GM21786 (cell line): ENCODE measurements around the gene LPO.

Experiments used
- ATAC-seq: cut with Tn5 transposase; IDR thresholded peaks from one replicate; pipeline ENCODE4 v1.9.1; 2021; ENCODE audit not compliant: unreplicated experiment

LPO gene

GRCh38 chr17:58228679-58229078 is 9.7 kb upstream of the LPO start:
- no peak for ATAC-seq

GRCh38 chr17:58229384-58229783 is 9.0 kb upstream of the LPO start:
- no peak for ATAC-seq

GRCh38 chr17:58229881-58230280 is 8.5 kb upstream of the LPO start:
- ATAC-seq, result no peak

- ATAC-seq, result no peak
These were observed 6.7 kb upstream of the LPO start for GRCh38 chr17:58231641-58232040.

GRCh38 chr17:58232707-58233156 is 5.7 kb upstream of the LPO start:
- ATAC-seq, result peak; percentile 73

- ATAC-seq, result peak; percentile 67
These were observed 4.8 kb upstream of the LPO start for GRCh38 chr17:58233543-58233942.

- ATAC-seq, result no peak
These were observed 3.9 kb upstream of the LPO start for GRCh38 chr17:58234512-58234911.

- ATAC-seq, result no peak
These were observed 2.6 kb upstream of the LPO start for GRCh38 chr17:58235821-58236220.

GRCh38 chr17:58236394-58236793 is 2.0 kb upstream of the LPO start:
- ATAC-seq, result no peak

GRCh38 chr17:58239987-58240386 is 1.6 kb downstream of the LPO start:
- no peak for ATAC-seq

- ATAC-seq, result peak; percentile 58
These were observed 3.9 kb downstream of the LPO start for GRCh38 chr17:58242171-58242784.

GRCh38 chr17:58244963-58245362 is 6.6 kb downstream of the LPO start:
- ATAC-seq, result no peak

- ATAC-seq, result no peak
These were observed 7.2 kb downstream of the LPO start for GRCh38 chr17:58245428-58246103.

- no peak for ATAC-seq
These were observed 7.8 kb downstream of the LPO start for GRCh38 chr17:58246104-58246740.

GRCh38 chr17:58246781-58247180 is 8.4 kb downstream of the LPO start:
- ATAC-seq, result no peak

GRCh38 chr17:58247511-58248363 is 9.4 kb downstream of the LPO start:
- no peak for ATAC-seq

GRCh38 chr17:58248955-58249269 is 10.5 kb downstream of the LPO start:
- ATAC-seq, result no peak

- no peak for ATAC-seq
These were observed 11.1 kb downstream of the LPO start for GRCh38 chr17:58249270-58250133.

GRCh38 chr17:58250344-58251011 is 12.1 kb downstream of the LPO start:
- ATAC-seq, result no peak

- no peak for ATAC-seq
These were observed 13.8 kb downstream of the LPO start for GRCh38 chr17:58252141-58252540.
